Stomach (tissue), 4 donors: ENCODE data around the gene ABCA7.

Experiments
- POLR2A ChIP-seq, 4 donors: fragments of 450-650 bp; IDR thresholded peaks; one replicate each; pipeline ENCODE4 v1.6.1; 2016; ENCODE audit warnings: antibody characterized with exemption in 4 of 4, control low read depth in 2 of 4, mild to moderate bottlenecking in 1 of 4, moderate library complexity in 1 of 4
- POLR2AphosphoS5 ChIP-seq, 3 donors: sonication (generic); formaldehyde crosslinking; IDR thresholded peaks; one replicate each; pipeline ENCODE4 v1.6.1; 2016; ENCODE audit warnings: antibody characterized with exemption in 3 of 3

DNA sequence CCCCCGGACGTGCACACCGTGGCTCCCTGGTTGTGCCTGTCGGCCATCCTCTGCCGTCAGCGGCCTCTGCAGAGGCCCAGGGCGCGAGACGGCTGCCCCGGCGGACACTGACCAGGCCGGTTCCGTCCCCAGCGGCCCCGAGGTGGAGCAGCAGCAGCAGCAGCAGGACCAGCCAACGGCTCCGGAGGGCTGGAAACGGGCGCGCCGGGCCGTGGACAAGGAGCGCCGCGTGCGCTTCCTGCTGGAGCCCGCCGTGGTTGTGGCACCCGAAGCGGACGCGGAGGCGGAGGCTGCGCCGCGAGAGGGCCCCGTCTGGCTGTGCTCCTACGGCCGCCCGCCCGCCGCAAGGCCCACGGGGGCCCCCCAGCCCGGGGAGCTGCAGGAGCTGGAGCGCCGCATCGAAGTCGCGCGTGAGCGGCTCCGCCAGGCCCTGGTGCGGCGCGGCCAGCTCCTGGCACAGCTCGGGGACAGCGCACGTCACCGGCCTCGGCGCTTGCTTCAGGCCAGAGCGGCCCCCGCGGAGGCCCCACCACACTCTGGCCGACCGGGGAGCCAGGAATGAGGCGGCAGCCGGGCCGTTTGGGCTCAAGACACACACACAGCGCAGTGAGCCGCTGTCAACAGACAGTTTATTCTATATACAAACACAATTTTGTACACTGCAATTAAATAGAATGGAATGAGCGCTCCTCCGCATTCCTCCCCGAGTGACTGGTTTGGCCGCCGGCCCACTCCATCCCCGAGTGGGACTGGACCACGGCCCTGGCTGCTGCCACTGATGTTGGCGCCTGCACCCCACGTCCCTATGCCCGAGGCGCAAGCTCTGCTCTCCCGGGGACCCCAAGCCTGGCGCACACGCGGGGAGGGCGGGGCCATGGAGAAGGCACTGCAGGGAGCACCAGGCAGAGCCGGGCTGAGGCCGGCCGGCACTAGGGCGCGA lies 30.6 kb upstream of the ABCA7 start:
- TF ChIP-seq POLR2AphosphoS5 (IDR thresholded peaks at IDR 0.05) (no peak), POLR2A (IDR thresholded peaks at IDR 0.05) (no peak)
